ENCODE data around the gene HHIPL1.

The HHIPL1 gene

GRCh38 chr14:99644723-99645544 is at the start of gene HHIPL1:
HHIPL1 (plus strand) TSS chr14:99645129; CDS start chr14:99645208, 79 bp downstream.
- DNase-seq, result peak in 8 of 42 donors; percentile 10 to 58 (median 33)
- intact Hi-C loops (cut with DNase I), result no loop called here

GRCh38 chr14:99595524-99595923 is 49.4 kb upstream of the HHIPL1 start:
- intact Hi-C loops (cut with DNase I), result no loop called here
- no peak for DNase-seq

- intact Hi-C loops (cut with DNase I), result no loop called here
- no peak for DNase-seq
Observed at GRCh38 chr14:99596071-99596627, 48.8 kb upstream of the HHIPL1 start.

GRCh38 chr14:99596772-99597171 is 48.2 kb upstream of the HHIPL1 start:
- DNase-seq, result no peak

DNA sequence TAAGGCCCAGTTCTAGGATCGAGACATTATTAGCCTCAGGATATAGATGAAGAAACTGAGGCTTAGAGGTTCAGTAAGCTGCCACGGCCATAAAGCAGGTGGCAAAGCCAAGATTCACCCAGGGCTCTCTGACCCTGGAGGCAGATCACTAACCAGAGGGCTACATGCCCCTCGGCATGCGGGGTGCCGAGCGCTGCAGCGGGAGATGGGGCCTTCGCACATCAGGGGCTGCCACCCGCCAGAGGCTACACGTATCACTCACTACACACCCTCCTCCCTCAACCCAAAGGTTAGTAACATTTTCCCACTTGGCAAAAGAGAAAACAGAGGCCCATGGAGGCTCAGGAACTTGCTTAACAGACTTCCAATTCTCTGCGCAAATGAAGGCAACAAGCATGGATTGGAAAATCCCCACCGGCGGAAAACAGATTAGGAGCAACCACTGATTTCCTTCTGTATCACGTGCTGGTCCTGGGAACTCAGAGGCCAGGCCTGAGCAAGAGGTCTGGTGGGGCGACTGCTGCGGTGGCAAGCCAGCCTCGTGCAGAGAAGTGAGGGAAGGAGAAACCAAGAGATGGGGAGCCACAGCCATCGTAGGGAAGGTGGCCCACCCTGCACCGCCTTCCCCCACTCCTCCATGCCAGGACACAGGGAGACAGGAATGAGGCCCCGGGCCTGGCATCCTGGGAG is 46.9 kb upstream of the HHIPL1 start:
- intact Hi-C loops (cut with DNase I), result no loop called here
- no peak for DNase-seq

More at GRCh38 chr14:99596772-99597171, 48.2 kb upstream of the HHIPL1 start:
- intact Hi-C loops (cut with DNase I), result no loop called here

GRCh38 chr14:99598774-99599173 is 46.2 kb upstream of the HHIPL1 start:
- intact Hi-C loops (cut with DNase I), result no loop called here

DNA sequence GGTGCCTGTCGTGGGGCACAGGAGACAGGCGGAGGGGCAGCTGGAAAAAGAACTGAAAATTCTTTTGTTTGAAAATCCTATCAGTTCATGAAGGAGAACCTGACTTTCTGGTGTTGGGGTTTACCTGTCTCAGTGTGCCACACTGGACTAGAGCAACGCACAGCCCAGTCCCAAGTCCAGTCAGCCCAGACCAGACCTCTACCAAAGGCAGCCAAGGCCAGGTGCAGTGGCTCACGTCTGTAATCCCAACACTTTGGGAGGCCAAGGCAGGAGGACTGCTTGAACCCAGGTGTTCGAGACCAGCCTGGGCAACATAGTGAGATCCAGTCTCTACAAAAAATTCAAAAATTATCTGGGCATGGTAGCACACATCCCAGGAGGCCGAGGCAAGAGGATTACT is 45.5 kb upstream of the HHIPL1 start:
- intact Hi-C loops (cut with DNase I), result no loop called here
- DNase-seq, result no peak

More at GRCh38 chr14:99598774-99599173, 46.2 kb upstream of the HHIPL1 start:
- DNase-seq, result peak in 1 of 42 donors; percentile 20

DNA sequence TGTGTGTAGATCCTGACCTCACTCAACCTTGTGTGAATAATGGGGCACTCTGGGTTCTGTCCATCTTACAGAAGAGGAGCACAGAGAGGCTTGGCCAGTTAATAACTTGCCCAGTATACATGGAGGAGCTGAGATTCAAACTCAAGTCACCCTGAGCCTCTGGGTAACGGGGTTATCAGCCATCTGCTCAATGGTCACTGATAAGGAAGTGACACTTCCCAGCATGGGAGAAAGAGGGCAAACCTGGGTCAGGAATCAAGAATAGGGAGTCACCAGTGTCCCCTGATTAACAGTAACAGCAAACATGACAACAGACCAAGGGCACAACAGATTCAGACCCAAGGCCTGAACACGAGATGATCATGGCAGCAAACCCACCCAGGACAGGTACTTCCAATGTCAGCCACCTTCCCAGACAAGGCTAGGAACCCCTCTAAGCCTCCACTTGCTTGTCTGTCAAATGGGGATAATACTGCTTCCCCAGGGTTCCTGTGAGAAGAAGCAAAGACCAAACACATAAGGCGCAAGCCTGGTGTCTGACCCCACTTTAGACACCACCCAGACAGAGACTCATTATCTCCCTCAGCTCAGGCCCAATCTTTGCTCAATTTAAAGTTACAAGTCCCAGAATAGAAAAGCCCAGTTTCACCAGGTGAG is 44.6 kb upstream of the HHIPL1 start:
- intact Hi-C loops (cut with DNase I), result loop anchor here (5.0 kb wide), 1 partner anchor 38 kb away; no protein-coding TSS in a partner anchor
- DNase-seq, result no peak

- intact Hi-C loops (cut with DNase I), result loop anchor here (5.0 kb wide), 1 partner anchor 39 kb away; no protein-coding TSS in a partner anchor
- peak in 15 of 42 donors; percentile 16 to 65 (median 31) for DNase-seq
Observed at GRCh38 chr14:99601361-99601831, 43.5 kb upstream of the HHIPL1 start.

DNA sequence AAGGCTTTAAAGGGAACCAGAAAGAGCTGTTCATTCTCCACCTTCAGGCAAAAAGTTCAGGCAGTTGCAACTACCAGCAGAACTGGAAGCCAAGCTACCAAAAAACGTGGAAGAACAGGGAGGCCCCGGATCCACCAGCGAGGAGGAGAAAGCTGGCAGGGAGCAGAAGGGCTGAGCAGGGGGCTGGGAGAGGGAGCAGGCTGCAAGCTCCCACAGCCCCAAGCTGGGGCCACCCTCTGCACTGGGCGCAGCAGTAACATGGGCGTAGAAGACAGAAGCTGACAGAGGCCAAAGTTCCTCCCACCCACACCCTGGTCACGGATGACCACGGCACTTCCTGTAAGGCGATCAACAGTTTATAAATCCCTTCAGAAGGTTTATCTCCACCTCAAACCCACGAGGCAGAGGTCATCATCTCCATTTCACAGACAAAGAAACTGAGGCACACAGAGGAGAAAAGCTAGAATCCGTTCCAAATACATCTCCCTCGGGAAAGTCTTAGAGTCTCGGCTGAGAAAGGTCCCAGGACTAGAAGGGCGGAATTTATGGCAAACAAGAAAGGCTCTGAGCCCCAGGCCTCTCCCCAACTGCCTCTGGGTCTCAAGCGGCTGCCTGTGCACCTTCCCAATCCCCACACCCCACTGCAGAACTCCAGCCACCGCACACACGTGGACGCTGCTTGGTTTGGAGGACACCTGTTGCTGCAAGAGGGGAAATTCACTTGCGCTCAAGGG is 42.7 kb upstream of the HHIPL1 start:
- peak in 23 of 42 donors; percentile 29 to 76 (median 55) for DNase-seq
- intact Hi-C loops (cut with DNase I), result loop anchor here (5.0 kb wide), 1 partner anchor 40 kb away; no protein-coding TSS in a partner anchor

- no peak for DNase-seq
- intact Hi-C loops (cut with DNase I), result loop anchor here (5.0 kb wide), 1 partner anchor 41 kb away; no protein-coding TSS in a partner anchor
Observed at GRCh38 chr14:99602788-99603415, 42.0 kb upstream of the HHIPL1 start.

GRCh38 chr14:99603471-99604277 is 41.3 kb upstream of the HHIPL1 start, which contains the start of gene CCDC85C:
CCDC85C (minus strand) TSS chr14:99604207; CDS start chr14:99603959, 248 bp downstream.
- peak in 26 of 42 donors; percentile 20 to 63 (median 39) for DNase-seq
- intact Hi-C loops (cut with DNase I), result loop anchor here (5.0 kb wide), 1 partner anchor 41 kb away; no protein-coding TSS in a partner anchor

DNA sequence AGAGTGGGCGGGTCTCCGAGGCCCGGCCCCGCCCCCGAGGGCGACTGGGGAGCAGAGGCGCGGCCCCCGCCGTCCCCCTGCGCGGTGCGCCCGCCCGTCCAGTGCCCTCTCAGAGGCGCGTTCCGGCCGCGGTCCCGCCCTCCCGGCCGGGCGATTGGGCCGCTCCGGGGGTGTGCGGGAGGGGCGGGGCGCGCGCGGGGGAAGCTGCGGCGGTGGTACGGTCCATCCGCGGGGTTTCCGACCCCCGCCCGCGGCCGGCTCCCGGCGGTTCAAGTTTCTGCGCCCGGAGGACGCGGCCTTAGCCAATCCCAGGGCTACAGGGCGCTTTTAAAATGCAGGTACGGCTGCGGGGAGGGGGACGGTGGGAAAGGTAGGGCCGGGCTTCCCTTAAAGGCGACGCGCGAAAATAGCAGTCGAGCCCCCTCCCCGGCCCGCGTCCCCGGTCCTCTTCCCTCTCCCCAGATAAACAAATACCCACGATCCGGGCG is 40.6 kb upstream of the HHIPL1 start:
- intact Hi-C loops (cut with DNase I), result loop anchor here (5.0 kb wide), 1 partner anchor 42 kb away; no protein-coding TSS in a partner anchor
- peak; percentile 73 to 97 (median 94) for DNase-seq

DNA sequence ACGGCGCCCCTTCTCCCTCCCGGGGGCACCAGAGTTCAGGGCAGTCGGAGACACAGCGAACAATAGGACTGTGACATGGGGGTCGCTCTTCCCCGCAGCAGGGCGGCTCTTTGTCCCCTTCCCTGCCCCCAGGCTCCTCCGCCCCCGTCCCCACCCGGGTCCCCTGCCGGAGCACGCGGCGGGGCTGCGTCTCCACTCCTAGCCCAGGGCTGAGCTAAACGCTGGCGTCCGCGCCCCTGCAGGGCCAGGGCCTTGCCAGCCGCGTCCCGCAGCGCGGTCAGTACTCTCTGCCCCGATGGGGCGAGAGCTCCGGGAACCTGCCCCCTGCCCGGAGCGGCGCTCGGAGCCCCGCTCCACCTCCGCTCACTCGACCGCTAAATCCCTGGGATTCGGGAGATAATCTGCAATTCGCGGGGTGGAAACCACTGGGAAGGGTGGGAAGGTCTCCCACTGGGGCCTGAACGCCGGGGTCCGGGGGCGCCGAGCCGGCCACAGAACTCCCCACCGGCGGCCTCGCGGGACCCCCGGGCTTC is 40.1 kb upstream of the HHIPL1 start:
- peak in 11 of 42 donors; percentile 28 to 60 (median 41) for DNase-seq

GRCh38 chr14:99605299-99605961 is 39.5 kb upstream of the HHIPL1 start:
- peak in 41 of 42 donors; percentile 53 to 89 (median 78) for DNase-seq
- intact Hi-C loops (cut with DNase I), result no loop called here

More for the DNA sequence above, 40.1 kb upstream of the HHIPL1 start:
- intact Hi-C loops (cut with DNase I), result loop anchor here (5.0 kb wide), 1 partner anchor 43 kb away; no protein-coding TSS in a partner anchor

DNA sequence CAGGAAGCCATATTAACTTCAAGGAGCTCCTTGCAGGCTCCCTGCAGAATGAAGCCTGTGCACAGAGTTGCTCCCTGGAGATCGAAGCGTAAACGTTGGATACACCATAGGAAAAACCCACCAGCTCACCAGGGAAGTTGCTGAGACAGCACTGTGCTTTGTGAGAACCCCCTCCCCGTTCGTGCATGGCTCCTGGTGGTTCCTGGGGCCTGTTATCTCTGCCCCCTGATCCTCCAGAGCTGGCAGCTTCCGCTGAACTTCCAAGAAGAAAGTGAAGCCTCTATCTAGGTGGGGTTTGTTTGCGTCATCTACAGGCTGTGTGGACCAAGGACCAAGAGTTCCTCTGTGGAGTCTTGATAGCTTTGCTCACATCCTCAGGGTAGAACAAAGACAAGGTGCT is 38.6 kb upstream of the HHIPL1 start:
- no peak for DNase-seq
- intact Hi-C loops (cut with DNase I), result no loop called here
